Measurements from ENCODE around the gene CFAP20DC.

The CFAP20DC gene

GRCh38 chr3:58693940-58694850 is 355.6 kb downstream of the CFAP20DC start:
- no peak for DNase-seq (ENCODE audit: low read depth)

GRCh38 chr3:58692484-58692883 is 357.3 kb downstream of the CFAP20DC start:
- no peak for DNase-seq (ENCODE audit: low read depth)
